Measurements from ENCODE around the gene ADPRHL1. TPM values are rescaled to one million over a fixed set of nuclear protein-coding genes. Genes with fewer than 3 reads are reported as not detected.
A peak's percentile ranks its signal among the peaks of the same experiment; 100 is the strongest.
"Not testable (repeated sequence)": the region's sequence is repeated elsewhere in the genome, so short reads cannot be mapped to it uniquely, and the experiment has no call there.

The ADPRHL1 gene
- total RNA-seq, 1 donor from 2014 or later = 2.7 TPM

- TF ChIP-seq CTCF (IDR thresholded peaks at IDR 0.05) = no peak
- H3K36me3 ChIP-seq = no peaks in the 10 kb centered on the region
- H3K27me3 ChIP-seq (ENCODE audit: low read depth) = peaks cover 6% of the 10 kb centered on the region
- H3K4me1 ChIP-seq = peaks cover 7% of the 10 kb centered on the region
- DNase-seq (peak; percentile 41), ATAC-seq (no peak)
- intact Hi-C loops (cut with DNase I) = no loop called here
- H3K4me3 ChIP-seq = no peak overlapping the region
- H3K9me3 ChIP-seq = no peaks in the 10 kb centered on the region
- H3K27ac ChIP-seq = no peak overlapping the region
Measured at GRCh38 chr13:113369189-113369588, 84.1 kb downstream of the ADPRHL1 start.

GRCh38 chr13:113368353-113368752 lies 84.9 kb downstream of the ADPRHL1 start:
- H3K4me3 ChIP-seq; H3K9me3 ChIP-seq; H3K36me3 ChIP-seq; H3K27ac ChIP-seq; intact Hi-C loops (cut with DNase I); ATAC-seq; DNase-seq: not testable (repeated sequence)
- Histone ChIP-seq H3K27me3 (ENCODE audit: low read depth) (peaks cover 10% of the 10 kb centered on the region), H3K4me1 (peaks cover 11% of the 10 kb centered on the region)

- Histone ChIP-seq H3K27ac (no peak overlapping the region), H3K9me3 (no peaks in the 10 kb centered on the region), H3K4me1 (peaks cover 16% of the 10 kb centered on the region), H3K27me3 (ENCODE audit: low read depth) (peaks cover 16% of the 10 kb centered on the region), H3K4me3 (no peak overlapping the region), H3K36me3 (no peaks in the 10 kb centered on the region)
- intact Hi-C loops (cut with DNase I) = no loop called here
- no peak for ATAC-seq
- peak; percentile 42 for DNase-seq
- TF ChIP-seq CTCF (IDR thresholded peaks at IDR 0.05) = no peak
Measured at GRCh38 chr13:113367771-113368170, 85.5 kb downstream of the ADPRHL1 start.

GRCh38 chr13:113367020-113367560 lies 86.2 kb downstream of the ADPRHL1 start:
- Histone ChIP-seq H3K4me3 (no peak overlapping the region), H3K4me1 (peaks cover 21% of the 10 kb centered on the region), H3K36me3 (no peaks in the 10 kb centered on the region), H3K27ac (no peak overlapping the region), H3K27me3 (ENCODE audit: low read depth) (peaks cover 23% of the 10 kb centered on the region), H3K9me3 (no peaks in the 10 kb centered on the region)
- DNase-seq (peak; percentile 39), ATAC-seq (no peak)
- no peak for TF ChIP-seq CTCF (IDR thresholded peaks at IDR 0.05)
- intact Hi-C loops (cut with DNase I) = no loop called here

GRCh38 chr13:113365971-113366588 lies 87.2 kb downstream of the ADPRHL1 start:
- Histone ChIP-seq H3K27ac (no peak overlapping the region), H3K9me3 (no peaks in the 10 kb centered on the region), H3K27me3 (ENCODE audit: low read depth) (peaks cover 25% of the 10 kb centered on the region), H3K36me3 (no peaks in the 10 kb centered on the region), H3K4me1 (peaks cover 21% of the 10 kb centered on the region), H3K4me3 (no peak overlapping the region)
- ATAC-seq = no peak
- intact Hi-C loops (cut with DNase I) = no loop called here
- no peak for TF ChIP-seq CTCF (IDR thresholded peaks at IDR 0.05)
- DNase-seq = no peak

- no peak overlapping the region for H3K27ac ChIP-seq
- no peaks in the 10 kb centered on the region for H3K36me3 ChIP-seq
- intact Hi-C loops (cut with DNase I) = no loop called here
- peaks cover 25% of the 10 kb centered on the region for H3K27me3 ChIP-seq (ENCODE audit: low read depth)
- H3K4me3 ChIP-seq = no peak overlapping the region
- no peak for TF ChIP-seq CTCF (IDR thresholded peaks at IDR 0.05)
- H3K9me3 ChIP-seq = no peaks in the 10 kb centered on the region
- ATAC-seq = no peak
- H3K4me1 ChIP-seq = peaks cover 21% of the 10 kb centered on the region
- DNase-seq = no peak
Measured at GRCh38 chr13:113365583-113365970, 87.7 kb downstream of the ADPRHL1 start.

All from lower lobe of right lung (tissue), 2 donors.